Stimulated activated naive CD8-positive, alpha-beta T cell treated with anti-CD3 and anti-CD28 coated beads, Interleukin-15, Interleukin-2, amounts not matched to agents 100 ng/mL and 50 ng/mL, for 24 hours (primary cell): ENCODE data around the gene WAC.
"Not testable (repeated sequence)": the region's sequence is repeated elsewhere in the genome, so short reads cannot be mapped to it uniquely, and the experiment has no call there.

Source experiments
- H3K27ac Mint-ChIP-seq: one replicate; pipeline ENCODE4 v1.8.0; 2021; ENCODE audit warnings: mild to moderate bottlenecking, mixed read lengths
- H3K27me3 Mint-ChIP-seq: one replicate; pipeline ENCODE4 v1.8.0; 2021; ENCODE audit warnings: mixed read lengths
- H3K36me3 Mint-ChIP-seq: one replicate; pipeline ENCODE4 v1.8.0; 2021; ENCODE audit warnings: low read depth, mixed read lengths
- H3K4me1 Mint-ChIP-seq: one replicate; pipeline ENCODE4 v1.8.0; 2021; ENCODE audit warnings: low read depth, mixed read lengths
- H3K4me3 Mint-ChIP-seq: one replicate; pipeline ENCODE4 v1.8.0; 2021; ENCODE audit warnings: mild to moderate bottlenecking, mixed read lengths
- H3K9me3 Mint-ChIP-seq: one replicate; pipeline ENCODE4 v1.8.0; 2021; ENCODE audit warnings: mixed read lengths

The WAC gene

GRCh38 chr10:28569506-28570159 is 36.7 kb downstream of the WAC start:
- peaks cover 64% of the 10 kb centered on the region for H3K36me3 Mint-ChIP-seq

DNA sequence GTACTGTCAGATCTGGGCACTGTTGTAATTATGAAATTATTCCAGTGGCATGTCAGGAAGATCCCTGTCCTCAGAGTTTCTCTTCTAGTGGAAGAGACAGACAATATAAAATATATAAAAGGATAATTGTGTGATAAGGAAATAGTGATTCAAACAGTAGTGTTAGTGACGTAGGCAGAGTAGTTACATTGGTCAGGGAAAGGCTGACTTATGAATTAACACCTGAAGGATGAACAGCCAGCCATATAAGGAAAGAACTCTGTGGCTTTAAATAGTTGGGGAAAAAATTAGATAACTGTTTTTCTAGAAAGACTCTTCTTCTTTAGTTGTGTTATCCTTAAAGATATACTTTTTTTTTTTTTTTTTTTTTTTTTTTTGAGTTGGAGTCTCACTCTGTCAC is 37.7 kb downstream of the WAC start:
- Mint-ChIP-seq H3K4me1 (peaks cover 96% of the 10 kb centered on the region), H3K9me3 (no peaks in the 10 kb centered on the region), H3K27me3 (no peaks in the 10 kb centered on the region), H3K36me3 (peaks cover 73% of the 10 kb centered on the region), H3K27ac (peak overlapping the region; percentile 82), H3K4me3 (no peak overlapping the region)

More at GRCh38 chr10:28569506-28570159, 36.7 kb downstream of the WAC start:
- Mint-ChIP-seq H3K4me1 (peaks cover 93% of the 10 kb centered on the region), H3K9me3 (no peaks in the 10 kb centered on the region), H3K4me3 (peak overlapping the region; percentile 12), H3K27ac (peak overlapping the region; percentile 76), H3K27me3 (no peaks in the 10 kb centered on the region)

GRCh38 chr10:28571265-28571664 is 38.3 kb downstream of the WAC start:
- Mint-ChIP-seq H3K36me3 (peaks cover 72% of the 10 kb centered on the region), H3K27ac (peak overlapping the region; percentile 66), H3K4me1 (peaks cover 94% of the 10 kb centered on the region), H3K27me3 (no peaks in the 10 kb centered on the region), H3K4me3 (no peak overlapping the region), H3K9me3 (no peaks in the 10 kb centered on the region)

GRCh38 chr10:28574214-28574613 is 41.3 kb downstream of the WAC start:
- not testable (repeated sequence) for H3K27ac Mint-ChIP-seq
- H3K4me1 Mint-ChIP-seq, result peaks cover 89% of the 10 kb centered on the region

DNA sequence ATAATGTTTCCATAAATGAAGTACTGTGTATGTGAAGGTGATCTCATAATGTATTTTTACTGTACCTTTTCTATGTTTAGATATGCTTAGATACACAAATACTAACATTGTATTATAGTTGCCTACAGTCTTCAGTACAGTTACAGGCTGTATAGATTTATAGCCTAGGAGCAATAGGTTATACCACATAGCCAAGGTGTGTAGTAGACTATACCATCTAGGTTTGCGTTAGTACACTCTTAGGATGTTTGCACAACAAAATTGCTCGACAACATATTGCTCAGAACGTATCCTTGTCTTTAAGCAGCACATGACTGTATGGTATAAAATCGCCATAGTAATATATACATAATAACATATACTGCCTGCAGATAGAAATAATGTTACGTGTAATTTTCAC is 42.9 kb downstream of the WAC start:
- Mint-ChIP-seq H3K27me3 (no peaks in the 10 kb centered on the region), H3K4me1 (peaks cover 89% of the 10 kb centered on the region), H3K9me3 (no peaks in the 10 kb centered on the region), H3K4me3 (no peak overlapping the region), H3K27ac (no peak overlapping the region), H3K36me3 (peaks cover 66% of the 10 kb centered on the region)

More at GRCh38 chr10:28574214-28574613, 41.3 kb downstream of the WAC start:
- H3K4me3 Mint-ChIP-seq, H3K9me3 Mint-ChIP-seq, H3K27me3 Mint-ChIP-seq: not testable (repeated sequence)
- H3K36me3 Mint-ChIP-seq, result peaks cover 64% of the 10 kb centered on the region

DNA sequence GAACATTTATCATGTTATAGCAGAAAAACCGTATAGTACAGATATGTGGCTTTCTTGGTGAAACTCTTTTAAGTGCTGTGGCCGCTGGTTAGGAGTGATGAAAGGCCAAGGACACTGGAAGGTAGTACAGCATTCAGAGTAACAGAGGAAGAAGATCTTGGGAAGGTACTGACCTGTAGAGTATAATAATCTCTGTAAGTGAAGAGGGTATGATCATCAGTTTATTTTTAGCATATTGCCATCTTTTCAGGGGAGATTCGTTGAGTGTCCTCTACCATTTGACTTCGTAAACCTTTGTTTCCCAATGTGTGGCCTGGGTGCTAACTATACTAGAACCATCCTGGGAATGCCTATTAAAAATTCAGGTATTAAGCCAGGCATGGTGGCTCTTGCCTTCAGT is 44.6 kb downstream of the WAC start:
- Mint-ChIP-seq H3K4me1 (peaks cover 93% of the 10 kb centered on the region), H3K9me3 (no peaks in the 10 kb centered on the region), H3K27me3 (no peaks in the 10 kb centered on the region), H3K36me3 (peaks cover 71% of the 10 kb centered on the region), H3K27ac (peak overlapping the region; percentile 23), H3K4me3 (no peak overlapping the region)

GRCh38 chr10:28578454-28578853 is 45.5 kb downstream of the WAC start:
- no peaks in the 10 kb centered on the region for H3K9me3 Mint-ChIP-seq
- peaks cover 86% of the 10 kb centered on the region for H3K4me1 Mint-ChIP-seq
- no peak overlapping the region for H3K4me3 Mint-ChIP-seq
- no peaks in the 10 kb centered on the region for H3K27me3 Mint-ChIP-seq
- H3K36me3 Mint-ChIP-seq, result peaks cover 70% of the 10 kb centered on the region
- H3K27ac Mint-ChIP-seq, result peak overlapping the region; percentile 82

DNA sequence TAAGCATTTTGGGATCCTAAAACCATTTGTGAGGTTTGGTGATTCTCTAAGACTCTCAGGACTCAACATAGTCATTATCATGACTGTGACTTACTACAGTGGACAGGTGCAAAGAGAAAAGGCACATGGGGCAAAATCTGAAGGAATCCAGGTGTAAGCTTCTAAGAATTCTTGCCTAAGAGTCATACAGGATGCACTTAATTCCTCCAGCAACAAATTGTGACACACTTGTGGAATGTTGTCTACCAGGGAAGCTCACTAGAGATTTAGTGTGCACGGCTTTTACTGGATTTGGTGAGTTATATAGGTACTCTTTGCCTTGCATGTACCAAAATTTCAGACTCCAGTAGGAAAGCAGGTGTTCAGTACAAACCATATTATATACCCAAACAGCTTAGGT is 47.9 kb downstream of the WAC start:
- Mint-ChIP-seq H3K9me3 (no peaks in the 10 kb centered on the region), H3K36me3 (peaks cover 66% of the 10 kb centered on the region), H3K27me3 (no peaks in the 10 kb centered on the region), H3K27ac (peak overlapping the region; percentile 6), H3K4me3 (no peak overlapping the region), H3K4me1 (peaks cover 72% of the 10 kb centered on the region)

DNA sequence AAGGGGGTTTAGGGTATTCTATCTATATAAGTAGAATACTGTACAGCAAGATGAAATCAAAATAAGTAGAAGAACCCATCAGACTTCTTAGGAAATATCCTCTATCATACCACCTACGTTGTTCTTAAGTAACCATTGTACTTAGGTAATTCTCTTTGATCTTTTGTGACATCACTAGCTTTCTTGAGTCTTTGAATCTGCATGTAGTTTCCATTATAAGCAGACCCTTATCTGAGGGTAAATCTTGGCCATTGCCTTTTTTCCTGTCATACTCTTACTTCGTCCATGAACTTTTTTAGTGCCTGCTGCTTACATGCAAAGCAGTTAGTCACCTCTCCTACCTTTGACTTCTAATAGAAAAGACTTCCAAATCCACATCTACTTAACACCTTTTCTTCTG is 49.0 kb downstream of the WAC start:
- peak overlapping the region; percentile 32 for H3K27ac Mint-ChIP-seq
- H3K27me3 Mint-ChIP-seq, result no peaks in the 10 kb centered on the region
- peaks cover 70% of the 10 kb centered on the region for H3K36me3 Mint-ChIP-seq
- H3K9me3 Mint-ChIP-seq, result no peaks in the 10 kb centered on the region
- H3K4me1 Mint-ChIP-seq, result peaks cover 71% of the 10 kb centered on the region
- no peak overlapping the region for H3K4me3 Mint-ChIP-seq

DNA sequence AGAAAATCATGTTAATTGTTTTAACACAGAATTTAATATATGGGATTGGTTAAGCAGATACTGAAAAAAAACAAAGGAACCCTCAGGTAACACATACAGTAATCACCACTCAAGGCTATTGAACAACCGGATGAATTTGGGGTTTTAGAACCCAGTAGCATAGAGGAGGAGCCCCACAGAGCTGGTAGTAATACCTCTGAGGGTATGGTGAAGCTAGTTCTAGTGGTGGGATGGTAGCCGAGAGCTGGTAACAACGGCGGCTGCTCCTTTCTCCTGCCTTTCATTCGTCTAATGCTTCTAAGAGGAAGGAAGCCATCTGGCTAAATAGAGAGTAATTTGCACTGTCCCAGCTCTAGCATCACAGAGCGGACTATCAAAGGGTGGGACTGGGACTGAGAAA is 52.2 kb downstream of the WAC start:
- peaks cover 55% of the 10 kb centered on the region for H3K4me1 Mint-ChIP-seq
- no peaks in the 10 kb centered on the region for H3K27me3 Mint-ChIP-seq
- H3K36me3 Mint-ChIP-seq, result peaks cover 77% of the 10 kb centered on the region
- H3K9me3 Mint-ChIP-seq, result no peaks in the 10 kb centered on the region
- H3K27ac Mint-ChIP-seq, result no peak overlapping the region
- H3K4me3 Mint-ChIP-seq, result no peak overlapping the region

DNA sequence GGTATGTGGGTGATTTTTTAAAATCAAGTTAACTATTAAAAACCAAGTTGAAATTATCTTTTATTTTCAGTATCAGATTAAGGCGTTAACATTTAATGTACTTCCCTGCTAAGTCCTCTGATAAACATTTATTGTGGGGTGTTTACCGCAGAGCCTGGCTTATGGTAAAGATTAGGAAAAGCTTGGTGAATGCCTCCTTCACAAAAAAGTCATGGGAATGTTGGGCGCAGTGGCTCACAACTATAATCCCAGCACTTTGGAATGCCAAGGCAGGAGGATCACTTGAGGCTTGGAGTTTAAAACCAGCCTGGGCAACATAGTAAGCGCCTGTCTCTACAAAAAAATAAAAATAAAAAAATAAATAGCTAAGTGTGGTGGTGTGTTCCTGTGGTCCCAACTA is 53.3 kb downstream of the WAC start:
- Mint-ChIP-seq H3K9me3 (no peaks in the 10 kb centered on the region), H3K4me3 (no peak overlapping the region), H3K27me3 (no peaks in the 10 kb centered on the region), H3K36me3 (peaks cover 78% of the 10 kb centered on the region), H3K4me1 (peaks cover 47% of the 10 kb centered on the region), H3K27ac (no peak overlapping the region)

DNA sequence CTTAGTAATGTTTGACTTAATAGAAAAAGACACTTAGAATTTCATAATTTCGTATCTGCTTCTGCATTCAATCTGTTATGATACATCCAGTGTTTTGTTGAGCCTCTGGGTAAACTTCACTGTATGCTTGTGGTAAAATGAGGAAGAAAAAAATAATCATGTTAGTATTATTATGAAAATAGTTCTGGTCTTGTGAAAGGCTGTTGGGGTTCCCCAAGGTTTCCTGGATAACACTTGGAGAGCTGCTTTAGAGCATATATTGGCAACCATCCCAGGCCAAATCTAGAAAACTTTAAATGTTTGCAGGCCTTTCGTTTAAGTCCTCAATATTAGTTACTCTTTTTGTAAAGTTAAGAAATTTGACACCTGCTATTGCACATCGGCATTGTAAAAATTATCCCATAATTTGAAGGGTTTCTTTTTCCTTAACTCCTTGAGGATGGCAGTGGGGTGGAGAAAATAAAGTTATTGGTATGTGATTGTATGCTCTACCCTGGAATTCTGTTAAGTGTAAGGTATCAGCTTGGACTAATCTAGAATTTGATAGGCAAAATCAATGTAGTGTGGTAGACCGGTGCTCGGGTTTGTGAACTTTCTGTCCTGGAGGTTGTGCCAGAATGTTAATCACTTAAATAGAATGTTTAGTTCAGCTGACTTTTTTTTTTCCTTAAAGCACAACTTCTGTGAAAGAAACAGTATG is 54.5 kb downstream of the WAC start:
- H3K27ac Mint-ChIP-seq, result no peak overlapping the region
- H3K27me3 Mint-ChIP-seq, result no peaks in the 10 kb centered on the region
- H3K36me3 Mint-ChIP-seq, result peaks cover 79% of the 10 kb centered on the region
- H3K4me1 Mint-ChIP-seq, result peaks cover 43% of the 10 kb centered on the region
- H3K9me3 Mint-ChIP-seq, result no peaks in the 10 kb centered on the region
- no peak overlapping the region for H3K4me3 Mint-ChIP-seq

GRCh38 chr10:28587970-28588290 is 55.0 kb downstream of the WAC start:
- H3K4me1 Mint-ChIP-seq, result peaks cover 44% of the 10 kb centered on the region
- H3K4me3 Mint-ChIP-seq, result no peak overlapping the region
- H3K27me3 Mint-ChIP-seq, result no peaks in the 10 kb centered on the region
- no peak overlapping the region for H3K27ac Mint-ChIP-seq
- no peaks in the 10 kb centered on the region for H3K9me3 Mint-ChIP-seq
- H3K36me3 Mint-ChIP-seq, result peaks cover 79% of the 10 kb centered on the region

GRCh38 chr10:28592953-28593352 is 60.0 kb downstream of the WAC start:
- Mint-ChIP-seq H3K36me3 (peaks cover 80% of the 10 kb centered on the region), H3K27ac (peak overlapping the region; percentile 86), H3K4me1 (peaks cover 55% of the 10 kb centered on the region), H3K4me3 (peak overlapping the region; percentile 61), H3K27me3 (no peaks in the 10 kb centered on the region), H3K9me3 (peaks cover 3% of the 10 kb centered on the region)

- H3K27ac Mint-ChIP-seq, result no peak overlapping the region
- H3K4me3 Mint-ChIP-seq, result no peak overlapping the region
- peaks cover 3% of the 10 kb centered on the region for H3K9me3 Mint-ChIP-seq
- H3K36me3 Mint-ChIP-seq, result peaks cover 83% of the 10 kb centered on the region
- no peaks in the 10 kb centered on the region for H3K27me3 Mint-ChIP-seq
- H3K4me1 Mint-ChIP-seq, result peaks cover 58% of the 10 kb centered on the region
These were observed 60.9 kb downstream of the WAC start for GRCh38 chr10:28593811-28594210.

GRCh38 chr10:28594406-28594805 is 61.5 kb downstream of the WAC start:
- Mint-ChIP-seq H3K27me3 (no peaks in the 10 kb centered on the region), H3K4me3 (no peak overlapping the region), H3K9me3 (peaks cover 3% of the 10 kb centered on the region), H3K4me1 (peaks cover 63% of the 10 kb centered on the region), H3K36me3 (peaks cover 84% of the 10 kb centered on the region), H3K27ac (no peak overlapping the region)
